ENCODE results near the gene TENM4. TPM values are rescaled to one million over a fixed set of nuclear protein-coding genes. Genes with fewer than 3 reads are reported as not detected.

TENM4 gene
- polyA plus RNA-seq, 1 donor, result 5.2 TPM

- DNase-seq (ENCODE audit: low read depth), result no peak
Observed at GRCh38 chr11:79086056-79086455, 354.8 kb downstream of the TENM4 start.

GRCh38 chr11:79084382-79084781 is 356.4 kb downstream of the TENM4 start:
- no peak for DNase-seq (ENCODE audit: low read depth)

- DNase-seq (ENCODE audit: low read depth), result no peak
Observed at GRCh38 chr11:79083352-79083751, 357.5 kb downstream of the TENM4 start.

GRCh38 chr11:79082907-79083306 is 357.9 kb downstream of the TENM4 start:
- DNase-seq (ENCODE audit: low read depth), result no peak

GRCh38 chr11:79082280-79082679 is 358.6 kb downstream of the TENM4 start:
- no peak for DNase-seq (ENCODE audit: low read depth)

GRCh38 chr11:79081471-79082031 is 359.3 kb downstream of the TENM4 start:
- no peak for DNase-seq (ENCODE audit: low read depth)

GRCh38 chr11:79080551-79080950 is 360.3 kb downstream of the TENM4 start:
- no peak for DNase-seq (ENCODE audit: low read depth)

- DNase-seq (ENCODE audit: low read depth), result no peak
Observed at GRCh38 chr11:79078999-79079398, 361.8 kb downstream of the TENM4 start.

- no peak for DNase-seq (ENCODE audit: low read depth)
Observed at GRCh38 chr11:79078456-79078855, 362.4 kb downstream of the TENM4 start.

GRCh38 chr11:79077702-79078330 is 363.0 kb downstream of the TENM4 start:
- no peak for DNase-seq (ENCODE audit: low read depth)

- no peak for DNase-seq (ENCODE audit: low read depth)
Observed at GRCh38 chr11:79076526-79077115, 364.2 kb downstream of the TENM4 start.

- no peak for DNase-seq (ENCODE audit: low read depth)
Observed at GRCh38 chr11:79074547-79074946, 366.3 kb downstream of the TENM4 start.

GRCh38 chr11:79071190-79071589 is 369.6 kb downstream of the TENM4 start:
- DNase-seq (ENCODE audit: low read depth), result no peak

GRCh38 chr11:79070518-79070917 is 370.3 kb downstream of the TENM4 start:
- no peak for DNase-seq (ENCODE audit: low read depth)

GRCh38 chr11:79069504-79069903 is 371.3 kb downstream of the TENM4 start:
- DNase-seq (ENCODE audit: low read depth), result no peak

- DNase-seq (ENCODE audit: low read depth), result no peak
Observed at GRCh38 chr11:79068356-79068755, 372.5 kb downstream of the TENM4 start.

GRCh38 chr11:79067352-79067679 is 373.5 kb downstream of the TENM4 start:
- no peak for DNase-seq (ENCODE audit: low read depth)

- no peak for DNase-seq (ENCODE audit: low read depth)
Observed at GRCh38 chr11:79066456-79067351, 374.1 kb downstream of the TENM4 start.

GRCh38 chr11:79062814-79063762 is 377.7 kb downstream of the TENM4 start:
- DNase-seq (ENCODE audit: low read depth), result no peak

GRCh38 chr11:79060081-79060953 is 380.5 kb downstream of the TENM4 start:
- DNase-seq (ENCODE audit: low read depth), result no peak

Data from forelimb muscle (tissue), 1 donor.